Effector CD4-positive, alpha-beta T cell (primary cell): ENCODE results near the gene TRAPPC5.

ENCODE experiments used
- DNase-seq: peaks from one replicate; pipeline ENCODE4 v3.0.0-alpha.2; 2020

The TRAPPC5 gene

GRCh38 chr19:7734220-7735203 lies 53.9 kb downstream of the TRAPPC5 start:
- DNase-seq: no peak

GRCh38 chr19:7736148-7736547 lies 55.5 kb downstream of the TRAPPC5 start:
- no peak for DNase-seq

GRCh38 chr19:7737215-7737614 lies 56.6 kb downstream of the TRAPPC5 start:
- DNase-seq: no peak
